ENCODE data around the gene EDA. TPM values are rescaled to one million over a fixed set of nuclear protein-coding genes. Genes with fewer than 3 reads are reported as not detected.

Gene EDA
- total RNA-seq, 2 experiments from 2014 or later: 3.3 to 4.2 TPM

- peaks cover 29% of the 10 kb centered on the region for H3K9me3 Mint-ChIP-seq
- DNase-seq: no peak
- no peak overlapping the region for H3K27ac Mint-ChIP-seq
- no peak overlapping the region for H3K4me3 Mint-ChIP-seq
- no peaks in the 10 kb centered on the region for H3K4me1 Mint-ChIP-seq (ENCODE audit: low read depth)
- POLR2A ChIA-PET: no interaction called here
- CTCF ChIA-PET: no interaction called here
- H3K27me3 Mint-ChIP-seq: no peaks in the 10 kb centered on the region
- intact Hi-C loops (cut with micrococcal nuclease): no loop called here
- peaks cover 7% of the 10 kb centered on the region for H3K36me3 Mint-ChIP-seq
Observed at GRCh38 chrX:69884210-69884609, 268.3 kb downstream of the EDA start.

- H3K9me3 Mint-ChIP-seq: no peaks in the 10 kb centered on the region
- H3K27ac Mint-ChIP-seq: no peak overlapping the region
- H3K4me1 Mint-ChIP-seq (ENCODE audit: low read depth): no peaks in the 10 kb centered on the region
- ChIA-PET POLR2A (no interaction called here), CTCF (no interaction called here)
- no peaks in the 10 kb centered on the region for H3K27me3 Mint-ChIP-seq
- no peaks in the 10 kb centered on the region for H3K36me3 Mint-ChIP-seq
- H3K4me3 Mint-ChIP-seq: no peak overlapping the region
- intact Hi-C loops (cut with micrococcal nuclease): no loop called here
- DNase-seq: no peak
Observed at GRCh38 chrX:69896046-69896445, 280.1 kb downstream of the EDA start.

- H3K4me1 Mint-ChIP-seq (ENCODE audit: low read depth): no peaks in the 10 kb centered on the region
- ChIA-PET CTCF (no interaction called here), POLR2A (no interaction called here)
Observed at GRCh38 chrX:69900491-69900890, 284.6 kb downstream of the EDA start.

GRCh38 chrX:69906447-69906846, 290.5 kb downstream of the EDA start:
- H3K27me3 Mint-ChIP-seq: no peaks in the 10 kb centered on the region
- ChIA-PET POLR2A (no interaction called here), CTCF (no interaction called here)
- H3K36me3 Mint-ChIP-seq: no peaks in the 10 kb centered on the region
- no peak overlapping the region for H3K4me3 Mint-ChIP-seq
- H3K9me3 Mint-ChIP-seq: no peaks in the 10 kb centered on the region
- intact Hi-C loops (cut with micrococcal nuclease): no loop called here
- H3K4me1 Mint-ChIP-seq (ENCODE audit: low read depth): no peaks in the 10 kb centered on the region
- no peak for DNase-seq
- H3K27ac Mint-ChIP-seq: no peak overlapping the region

More at GRCh38 chrX:69900491-69900890, 284.6 kb downstream of the EDA start:
- H3K4me3 Mint-ChIP-seq: no peak overlapping the region
- no peaks in the 10 kb centered on the region for H3K9me3 Mint-ChIP-seq
- H3K27me3 Mint-ChIP-seq: no peaks in the 10 kb centered on the region
- DNase-seq: no peak
- H3K36me3 Mint-ChIP-seq: no peaks in the 10 kb centered on the region
- intact Hi-C loops (cut with micrococcal nuclease): no loop called here
- no peak overlapping the region for H3K27ac Mint-ChIP-seq

- Mint-ChIP-seq H3K27me3 (no peaks in the 10 kb centered on the region), H3K4me1 (ENCODE audit: low read depth) (no peaks in the 10 kb centered on the region), H3K27ac (no peak overlapping the region), H3K4me3 (no peak overlapping the region), H3K36me3 (no peaks in the 10 kb centered on the region), H3K9me3 (peaks cover 5% of the 10 kb centered on the region)
- POLR2A ChIA-PET: no interaction called here
- CTCF ChIA-PET: no interaction called here
- no peak for DNase-seq
- intact Hi-C loops (cut with micrococcal nuclease): no loop called here
Observed at GRCh38 chrX:69914781-69915180, 298.9 kb downstream of the EDA start.

- Mint-ChIP-seq H3K36me3 (no peaks in the 10 kb centered on the region), H3K27me3 (no peaks in the 10 kb centered on the region), H3K27ac (no peak overlapping the region), H3K4me3 (no peak overlapping the region), H3K9me3 (no peaks in the 10 kb centered on the region), H3K4me1 (ENCODE audit: low read depth) (no peaks in the 10 kb centered on the region)
- intact Hi-C loops (cut with micrococcal nuclease): no loop called here
- no peak for DNase-seq
- ChIA-PET POLR2A (no interaction called here), CTCF (no interaction called here)
Observed at GRCh38 chrX:69919749-69920148, 303.8 kb downstream of the EDA start.

GRCh38 chrX:69932323-69932722, 316.4 kb downstream of the EDA start:
- Mint-ChIP-seq H3K9me3 (peaks cover 4% of the 10 kb centered on the region), H3K4me3 (no peak overlapping the region), H3K27ac (no peak overlapping the region), H3K4me1 (ENCODE audit: low read depth) (no peaks in the 10 kb centered on the region), H3K36me3 (peaks cover 3% of the 10 kb centered on the region), H3K27me3 (no peaks in the 10 kb centered on the region)
- ChIA-PET POLR2A (no interaction called here), CTCF (no interaction called here)
- intact Hi-C loops (cut with micrococcal nuclease): no loop called here
- no peak for DNase-seq

GRCh38 chrX:69948276-69948797, 332.4 kb downstream of the EDA start:
- no peaks in the 10 kb centered on the region for H3K27me3 Mint-ChIP-seq
- H3K27ac Mint-ChIP-seq: no peak overlapping the region
- no peaks in the 10 kb centered on the region for H3K4me1 Mint-ChIP-seq (ENCODE audit: low read depth)
- DNase-seq: no peak
- intact Hi-C loops (cut with micrococcal nuclease): no loop called here
- H3K4me3 Mint-ChIP-seq: no peak overlapping the region
- ChIA-PET POLR2A (no interaction called here), CTCF (interaction anchor here (0.7 kb wide), 1 partner anchor 235 kb away, joined by 4 read pairs; no protein-coding TSS in a partner anchor)
- no peaks in the 10 kb centered on the region for H3K36me3 Mint-ChIP-seq
- no peaks in the 10 kb centered on the region for H3K9me3 Mint-ChIP-seq

GRCh38 chrX:69951753-69952152, 335.8 kb downstream of the EDA start:
- H3K9me3 Mint-ChIP-seq: no peaks in the 10 kb centered on the region
- DNase-seq: no peak
- no peaks in the 10 kb centered on the region for H3K36me3 Mint-ChIP-seq
- ChIA-PET POLR2A (no interaction called here), CTCF (no interaction called here)
- no peaks in the 10 kb centered on the region for H3K4me1 Mint-ChIP-seq (ENCODE audit: low read depth)
- H3K27me3 Mint-ChIP-seq: no peaks in the 10 kb centered on the region
- intact Hi-C loops (cut with micrococcal nuclease): no loop called here
- no peak overlapping the region for H3K4me3 Mint-ChIP-seq
- no peak overlapping the region for H3K27ac Mint-ChIP-seq

- DNase-seq: no peak
- Mint-ChIP-seq H3K4me3 (no peak overlapping the region), H3K36me3 (peaks cover 3% of the 10 kb centered on the region), H3K9me3 (no peaks in the 10 kb centered on the region), H3K27me3 (no peaks in the 10 kb centered on the region), H3K4me1 (ENCODE audit: low read depth) (peaks cover 3% of the 10 kb centered on the region), H3K27ac (no peak overlapping the region)
- POLR2A ChIA-PET: no interaction called here
- CTCF ChIA-PET: no interaction called here
- intact Hi-C loops (cut with micrococcal nuclease): loop anchor here (5.0 kb wide), 1 partner anchor 342 kb away; the partner anchor contains the start of gene EDA
Observed at GRCh38 chrX:69959712-69960111, 343.8 kb downstream of the EDA start.

GRCh38 chrX:69961365-69962072, 345.6 kb downstream of the EDA start:
- Mint-ChIP-seq H3K27ac (no peak overlapping the region), H3K36me3 (peaks cover 3% of the 10 kb centered on the region), H3K9me3 (no peaks in the 10 kb centered on the region), H3K4me3 (no peak overlapping the region), H3K27me3 (no peaks in the 10 kb centered on the region), H3K4me1 (ENCODE audit: low read depth) (peaks cover 3% of the 10 kb centered on the region)
- CTCF ChIA-PET: no interaction called here
- POLR2A ChIA-PET: no interaction called here
- DNase-seq: no peak
- intact Hi-C loops (cut with micrococcal nuclease): loop anchor here (5.0 kb wide), 1 partner anchor 344 kb away; the partner anchor contains the start of gene EDA

GRCh38 chrX:69968950-69969349, 353.0 kb downstream of the EDA start:
- intact Hi-C loops (cut with micrococcal nuclease): no loop called here
- no peak for DNase-seq
- Mint-ChIP-seq H3K27me3 (no peaks in the 10 kb centered on the region), H3K4me3 (no peak overlapping the region), H3K36me3 (no peaks in the 10 kb centered on the region), H3K27ac (no peak overlapping the region), H3K4me1 (ENCODE audit: low read depth) (no peaks in the 10 kb centered on the region), H3K9me3 (no peaks in the 10 kb centered on the region)
- ChIA-PET CTCF (no interaction called here), POLR2A (no interaction called here)

- ChIA-PET CTCF (no interaction called here), POLR2A (no interaction called here)
- Mint-ChIP-seq H3K36me3 (no peaks in the 10 kb centered on the region), H3K27ac (no peak overlapping the region), H3K27me3 (no peaks in the 10 kb centered on the region), H3K9me3 (no peaks in the 10 kb centered on the region), H3K4me3 (no peak overlapping the region), H3K4me1 (ENCODE audit: low read depth) (no peaks in the 10 kb centered on the region)
- no peak for DNase-seq
- intact Hi-C loops (cut with micrococcal nuclease): no loop called here
Observed at GRCh38 chrX:69969460-69969859, 353.5 kb downstream of the EDA start.

All from activated CD4-positive, alpha-beta memory T cell treated with anti-CD3 and anti-CD28 coated beads for 36 hours (primary cell).